ENCODE data around the gene SMIM38.
A peak's percentile ranks its signal among the peaks of the same experiment; 100 is the strongest.
"Not testable (repeated sequence)": the region's sequence is repeated elsewhere in the genome, so short reads cannot be mapped to it uniquely, and the experiment has no call there.

SMIM38 gene

DNA sequence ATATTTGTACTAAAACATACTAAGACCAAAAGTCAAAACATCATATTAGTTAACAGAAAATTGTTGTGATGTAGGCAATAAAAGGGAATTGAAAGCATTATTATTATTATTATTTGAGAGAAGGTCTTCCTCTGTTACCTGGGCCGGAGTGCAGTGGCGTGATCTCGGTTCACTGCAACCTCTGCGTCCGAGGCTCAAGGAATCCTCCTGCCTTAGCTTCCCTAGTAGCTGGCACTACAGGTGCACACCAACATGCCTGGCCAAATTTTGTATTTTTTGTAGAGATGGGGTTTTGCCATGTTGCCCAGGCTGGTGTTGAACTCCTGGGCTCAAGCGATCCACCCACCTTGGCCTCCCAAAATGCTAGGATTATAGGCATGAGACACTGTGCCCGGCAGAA is 15.6 kb upstream of the SMIM38 start:
- not testable (repeated sequence) for DNase-seq (ENCODE audit: low read depth)

DNA sequence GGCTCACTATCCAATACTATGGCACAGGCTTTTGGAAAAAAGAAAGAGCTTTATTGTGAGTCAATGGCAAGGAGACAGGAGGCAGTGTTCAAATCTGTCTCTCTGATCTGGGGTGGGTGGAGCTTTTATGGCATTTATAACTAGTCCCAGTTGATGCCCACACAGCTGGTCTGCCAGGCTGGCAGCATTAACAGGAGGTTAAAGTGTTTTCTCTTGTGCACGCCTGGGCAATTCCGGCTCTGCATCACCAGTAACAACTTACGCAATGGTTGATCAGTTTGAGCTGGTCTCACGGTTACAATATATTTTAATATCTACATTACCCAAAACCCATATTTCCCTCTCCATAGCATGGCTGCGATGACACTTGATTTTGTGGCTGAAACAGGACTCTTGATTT is 15.1 kb upstream of the SMIM38 start:
- DNase-seq (ENCODE audit: low read depth), result no peak

DNA sequence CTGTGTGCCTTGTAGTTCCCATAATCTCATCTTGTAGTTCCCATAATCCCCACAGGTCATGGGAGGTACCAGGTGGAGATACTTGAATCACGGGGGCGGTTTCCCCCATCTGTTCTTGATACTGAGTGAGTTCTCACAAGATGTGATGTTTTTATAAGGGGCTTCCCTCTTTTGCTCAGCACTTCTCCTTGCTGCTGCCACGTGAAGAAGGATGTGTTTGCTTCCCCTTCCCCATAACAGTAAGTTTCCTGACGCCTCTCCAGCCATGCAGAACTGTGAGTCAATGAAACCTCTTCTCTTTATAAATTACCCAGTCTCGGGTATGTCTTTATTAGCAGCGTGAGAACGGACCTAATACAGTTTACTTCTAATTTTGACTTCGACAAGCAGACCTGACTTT is 14.0 kb upstream of the SMIM38 start:
- no peak for DNase-seq (ENCODE audit: low read depth)

DNA sequence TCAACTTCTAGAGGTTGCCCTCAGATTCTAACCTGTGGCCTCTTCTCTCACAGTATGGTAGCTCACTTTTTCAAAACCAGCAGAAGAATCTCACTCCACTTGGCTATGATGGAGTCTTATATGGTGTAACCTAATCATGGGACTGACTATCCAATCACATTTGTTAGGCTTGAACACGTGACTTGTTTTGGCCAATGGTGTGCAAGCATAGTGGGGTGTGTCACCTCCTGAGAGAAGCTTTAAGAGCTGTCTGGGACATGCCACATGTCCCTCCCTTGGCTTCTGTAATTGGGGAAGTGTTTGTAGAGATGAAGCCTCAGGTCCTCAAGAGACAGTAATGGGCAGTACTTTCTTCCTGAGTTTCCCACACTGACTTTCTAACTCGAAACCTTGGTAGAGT is 12.8 kb upstream of the SMIM38 start:
- no peak for DNase-seq (ENCODE audit: low read depth)

- DNase-seq (ENCODE audit: low read depth), result no peak
Observed at GRCh38 chr11:69144316-69145049, 11.3 kb upstream of the SMIM38 start.

GRCh38 chr11:69145050-69145380 is 10.7 kb upstream of the SMIM38 start:
- DNase-seq (ENCODE audit: low read depth), result peak; percentile 18

DNA sequence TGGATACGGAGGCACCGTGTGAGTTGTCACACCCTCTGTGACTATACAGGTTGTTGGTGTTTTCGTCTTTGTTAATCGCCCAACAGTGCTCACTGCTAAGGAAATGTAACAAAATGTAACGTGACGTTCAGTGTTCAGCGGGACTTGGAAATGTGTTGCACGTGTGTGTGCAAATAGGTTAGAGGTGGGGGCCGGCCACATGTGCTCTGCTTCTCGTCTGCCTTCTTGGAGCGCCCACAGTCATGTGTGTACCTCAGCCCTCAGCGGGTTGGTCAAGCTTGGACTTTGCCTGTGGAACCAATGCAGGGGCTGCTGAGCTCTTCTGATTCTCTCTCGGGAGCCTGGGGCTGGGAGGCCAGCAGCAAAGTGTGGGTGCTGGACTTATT is 7.4 kb upstream of the SMIM38 start:
- DNase-seq (ENCODE audit: low read depth), result no peak

- no peak for DNase-seq (ENCODE audit: low read depth)
Observed at GRCh38 chr11:69148806-69149205, 6.9 kb upstream of the SMIM38 start.

DNA sequence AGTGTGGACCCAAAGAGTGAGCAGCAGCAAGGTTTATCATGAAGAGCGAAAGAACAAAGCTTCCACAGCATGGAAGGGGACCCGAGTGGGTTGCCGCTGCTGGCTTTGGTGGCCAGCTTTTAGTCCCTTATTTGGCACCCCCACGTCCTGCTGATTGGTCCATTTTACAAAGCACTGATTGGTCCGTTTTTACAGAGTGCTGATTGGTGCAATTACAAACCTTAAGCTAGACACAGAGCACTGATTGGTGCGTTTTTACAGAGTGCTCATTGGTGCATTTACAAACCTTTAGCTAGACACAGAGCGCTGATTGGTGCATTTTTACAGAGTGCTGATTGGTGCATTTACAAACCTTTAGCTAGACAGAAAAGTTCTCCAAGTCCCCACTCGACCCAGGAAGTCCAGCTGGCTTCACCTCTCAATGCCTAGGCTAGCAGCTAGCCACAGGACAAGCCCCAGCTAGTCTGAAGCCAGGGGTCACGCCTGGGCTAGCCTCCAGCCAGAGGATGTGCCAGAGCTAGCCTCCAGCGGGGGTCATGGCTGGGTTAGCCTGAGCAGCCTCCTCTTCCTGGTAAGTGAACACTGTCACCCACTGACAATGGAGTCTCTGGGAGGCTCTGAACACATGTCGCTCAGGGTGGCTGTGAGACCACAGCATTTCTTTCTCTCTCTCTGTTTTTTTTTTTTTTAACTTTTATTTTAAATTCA is 6.2 kb upstream of the SMIM38 start:
- not testable (repeated sequence) for DNase-seq (ENCODE audit: low read depth)

- no peak for DNase-seq (ENCODE audit: low read depth)
Observed at GRCh38 chr11:69150175-69150574, 5.6 kb upstream of the SMIM38 start.

DNA sequence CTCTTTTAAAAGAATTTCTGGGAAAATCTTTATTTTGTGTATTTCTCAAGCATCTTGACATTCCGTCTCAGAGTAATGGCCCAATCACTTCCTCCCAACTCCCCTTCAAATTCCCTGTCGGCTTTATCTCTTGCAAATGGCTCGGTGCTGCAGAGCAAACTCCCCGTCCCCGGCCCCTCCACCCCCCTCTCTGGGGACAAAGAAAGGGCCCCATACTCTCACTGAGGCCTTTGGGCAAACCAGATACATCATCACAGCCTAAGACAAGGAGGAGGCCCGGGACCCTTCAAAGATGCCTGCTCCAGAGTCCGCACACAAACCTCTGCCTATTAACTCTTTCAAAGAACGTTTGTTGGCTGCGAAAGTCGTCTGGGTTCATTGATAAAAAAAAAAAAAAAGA is 3.9 kb upstream of the SMIM38 start:
- DNase-seq (ENCODE audit: low read depth), result no peak

DNA sequence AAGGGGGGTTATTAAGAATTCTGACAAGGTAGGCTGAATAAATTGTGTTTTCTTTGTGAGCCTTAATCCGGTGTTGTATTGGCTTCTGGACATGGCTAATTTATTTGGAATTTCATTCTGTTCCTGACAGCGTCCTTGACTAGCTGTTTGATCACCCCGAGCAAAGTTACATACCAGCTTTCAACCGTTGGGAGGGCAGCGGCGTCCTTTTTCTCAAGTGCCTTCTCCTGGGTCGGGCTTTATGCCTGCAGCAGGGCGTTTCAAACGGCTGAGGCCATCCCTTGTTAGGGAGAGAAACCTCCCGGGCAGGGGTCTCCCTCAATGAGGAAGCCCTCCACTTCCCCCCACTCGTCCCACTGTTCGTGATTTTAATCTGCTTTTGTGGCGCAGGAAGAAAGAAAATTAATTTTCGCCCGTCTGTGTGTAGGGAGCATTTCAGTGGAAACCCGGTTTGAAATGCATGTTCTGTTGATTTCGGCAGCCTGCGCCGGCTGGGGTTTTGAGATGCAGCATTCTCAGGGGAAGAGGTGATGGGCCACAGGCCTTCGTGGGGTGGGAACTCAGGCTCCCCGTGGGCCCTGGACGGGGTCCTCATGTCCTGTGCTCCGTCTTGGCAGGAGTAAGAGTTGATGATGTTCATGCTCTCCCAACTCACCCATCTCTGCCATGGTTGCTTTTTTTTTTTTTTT is 2.9 kb upstream of the SMIM38 start:
- no peak for DNase-seq (ENCODE audit: low read depth)

DNA sequence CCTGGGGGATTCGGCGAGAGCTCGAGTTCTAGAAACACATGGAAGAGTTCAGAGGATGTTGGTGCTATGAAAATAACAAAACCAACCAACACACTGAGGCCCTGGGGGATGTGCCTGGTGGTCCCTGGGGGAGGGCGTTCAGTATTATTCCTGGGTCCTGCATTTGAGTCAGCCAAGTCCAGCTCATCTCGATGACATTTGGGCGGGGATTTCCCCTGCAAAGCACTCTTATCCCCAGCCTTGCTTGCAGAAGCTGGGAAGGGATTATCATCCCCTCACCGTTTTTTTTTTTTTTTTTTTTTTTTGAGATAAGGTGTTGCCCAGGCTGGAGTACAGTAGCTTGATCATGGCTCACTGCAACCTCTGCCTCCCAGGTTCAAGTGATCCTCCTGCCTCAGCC is 2.1 kb upstream of the SMIM38 start:
- DNase-seq (ENCODE audit: low read depth), result no peak

DNA sequence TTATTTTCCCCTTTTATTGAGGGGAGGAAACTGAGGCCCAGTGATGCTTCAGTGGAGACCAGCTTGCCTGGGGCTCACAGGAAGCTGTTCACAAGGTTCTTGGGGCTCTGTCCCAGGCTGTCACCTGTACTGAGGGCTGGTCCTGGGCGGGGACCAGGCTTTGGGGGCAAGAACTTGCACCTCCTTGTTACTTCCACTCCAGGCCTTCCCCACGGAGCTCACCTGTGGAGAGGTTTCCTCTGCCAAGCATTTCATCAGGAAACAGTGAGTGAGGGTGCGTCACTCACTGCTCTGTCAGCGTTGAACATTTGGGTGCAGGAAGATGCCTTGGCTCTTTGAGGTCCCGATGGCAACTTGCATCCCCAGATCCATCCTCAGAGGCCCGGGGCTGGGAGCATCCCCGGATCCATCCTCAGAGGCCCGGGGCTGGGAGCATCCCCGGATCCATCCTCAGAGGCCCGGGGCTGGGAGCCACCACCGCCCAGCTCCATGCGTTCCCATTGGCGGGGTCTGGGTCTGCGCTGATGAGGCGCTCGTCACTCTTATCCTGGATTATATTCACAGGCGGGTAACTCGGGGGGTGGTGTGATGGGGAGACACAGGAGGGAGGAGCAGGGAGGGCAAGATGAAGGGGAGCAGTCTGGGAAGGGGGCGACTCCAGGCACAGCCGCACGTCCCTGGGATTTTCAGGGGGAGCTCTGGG is 1.4 kb upstream of the SMIM38 start:
- no peak for DNase-seq (ENCODE audit: low read depth)

DNA sequence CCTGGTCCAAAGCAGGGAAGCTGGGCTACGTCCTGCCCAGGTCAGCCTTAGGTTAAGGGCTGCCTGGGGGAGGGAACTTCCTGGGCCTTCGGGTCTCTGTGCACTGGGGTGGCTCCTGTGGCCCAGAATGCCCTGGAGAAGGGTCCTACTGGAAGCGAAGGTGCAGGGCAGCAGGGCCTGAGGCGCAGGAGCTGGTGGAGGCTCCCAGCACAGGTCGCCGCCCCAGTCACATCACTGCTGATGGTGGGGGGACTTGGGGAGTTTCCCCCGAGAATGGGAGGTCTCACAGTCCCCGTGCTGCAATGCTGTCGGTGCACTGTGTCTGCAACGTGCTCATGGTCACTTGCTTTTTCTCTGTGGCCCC is 815 bp upstream of the SMIM38 start:
- DNase-seq (ENCODE audit: low read depth), result no peak

DNA sequence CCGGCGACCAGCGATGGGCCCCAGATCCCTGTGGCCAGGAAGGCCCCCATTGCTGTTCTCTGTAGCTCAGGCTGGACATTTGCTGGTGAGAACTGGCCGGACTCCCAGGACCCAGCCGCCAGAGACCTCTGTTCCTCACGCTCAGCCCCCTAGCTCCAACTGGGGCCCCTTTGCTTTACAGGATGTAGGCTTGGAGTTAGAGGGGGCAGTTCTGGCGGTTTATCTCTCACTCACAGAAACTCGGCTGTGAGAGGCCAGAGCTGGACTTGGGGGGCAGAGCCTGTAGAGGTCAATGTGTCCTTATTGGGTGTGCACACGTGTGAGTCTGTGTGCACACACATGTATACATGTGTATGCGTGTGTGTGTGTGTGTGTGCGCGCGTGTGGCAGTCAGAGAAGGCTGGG is 502 bp downstream of the SMIM38 start:
- DNase-seq (ENCODE audit: low read depth), result no peak

GRCh38 chr11:69156673-69157155 is 979 bp downstream of the SMIM38 start:
- no peak for DNase-seq (ENCODE audit: low read depth)

DNA sequence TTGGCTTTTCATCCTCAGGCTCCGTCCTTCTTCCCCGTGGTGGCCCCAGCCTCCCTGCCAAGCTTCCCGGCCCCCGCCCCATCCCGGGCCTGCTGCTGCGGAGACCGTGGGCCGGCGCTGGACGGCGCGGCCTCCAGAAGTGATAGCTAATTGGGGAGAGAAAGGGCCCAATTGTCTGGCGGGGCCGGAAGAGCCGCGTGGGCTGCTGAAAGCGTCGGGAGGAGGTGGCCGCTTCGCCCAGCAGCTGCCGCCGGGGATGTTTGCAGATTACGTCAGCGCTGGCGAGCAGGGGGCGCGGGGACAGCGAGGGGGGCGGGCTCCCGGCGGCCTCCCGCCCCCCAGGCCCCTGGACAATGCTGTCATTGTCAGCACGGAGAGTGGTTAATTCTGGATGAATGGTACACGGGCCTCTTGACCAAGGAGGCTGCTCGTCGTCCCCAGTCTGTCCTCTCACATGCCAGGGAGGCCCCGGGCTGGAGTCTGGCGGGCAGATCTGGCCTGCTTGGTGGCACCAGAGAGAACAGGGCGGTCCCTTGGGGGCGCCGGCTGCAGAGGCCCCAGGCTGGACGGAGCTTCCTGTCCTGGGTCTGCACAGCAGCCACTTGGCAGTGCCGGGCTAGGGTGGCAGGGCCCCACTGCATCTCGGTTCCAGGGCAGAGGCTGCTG is 1.6 kb downstream of the SMIM38 start:
- DNase-seq (ENCODE audit: low read depth), result no peak

GRCh38 chr11:69157822-69158231 is 2.1 kb downstream of the SMIM38 start:
- DNase-seq (ENCODE audit: low read depth), result no peak

GRCh38 chr11:69158301-69159149 is 2.8 kb downstream of the SMIM38 start:
- no peak for DNase-seq (ENCODE audit: low read depth)

- no peak for DNase-seq (ENCODE audit: low read depth)
Observed at GRCh38 chr11:69159150-69159852, 3.6 kb downstream of the SMIM38 start.

All from GM04504 (cell line).